Right renal pelvis (tissue), 4 donors: ENCODE results near the gene ST6GALNAC3. TPM values are rescaled to one million over a fixed set of nuclear protein-coding genes. Genes with fewer than 3 reads are reported as not detected.

Source experiments
- DNase-seq, 4 donors: peaks; one replicate each; pipeline ENCODE4 v3.0.0-alpha.2; 2013; ENCODE audit warnings: low read depth in 4 of 4, low spot score in 3 of 4, missing footprints in 1 of 4
- polyA plus RNA-seq, 4 donors: library from polyadenylated mRNA; unstranded; fragments of 120-200 nt; gene quantifications; one replicate each; pipeline ENCODE4 v1.2.1, GENCODE V29; 2013; ENCODE audit not compliant: insufficient read length in 4 of 4

The ST6GALNAC3 gene
- polyA plus RNA-seq, 4 donors, result 91.5 to 110 (median 97.8) TPM

DNA sequence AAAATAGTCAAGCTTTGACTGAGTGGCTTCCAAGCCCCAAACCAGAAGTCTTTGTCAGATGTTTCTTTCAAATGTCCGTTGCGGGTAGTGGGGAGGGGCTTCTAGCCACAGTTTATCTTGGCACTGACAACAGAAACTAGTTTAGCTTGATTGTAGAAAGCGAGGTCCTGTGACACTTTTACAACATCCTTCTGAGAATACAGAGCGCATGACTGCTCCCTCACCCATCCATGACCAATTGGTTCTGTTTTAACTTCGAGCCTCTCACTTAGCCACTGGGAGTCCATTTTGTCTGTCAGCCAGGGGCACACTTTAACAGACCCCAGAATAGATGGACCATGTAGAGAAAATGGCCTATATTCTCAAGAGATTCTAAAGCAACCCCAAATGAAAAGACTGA, 593.5 kb downstream of the ST6GALNAC3 start:
- DNase-seq, result peak; percentile 34 to 53 (median 38)

DNA sequence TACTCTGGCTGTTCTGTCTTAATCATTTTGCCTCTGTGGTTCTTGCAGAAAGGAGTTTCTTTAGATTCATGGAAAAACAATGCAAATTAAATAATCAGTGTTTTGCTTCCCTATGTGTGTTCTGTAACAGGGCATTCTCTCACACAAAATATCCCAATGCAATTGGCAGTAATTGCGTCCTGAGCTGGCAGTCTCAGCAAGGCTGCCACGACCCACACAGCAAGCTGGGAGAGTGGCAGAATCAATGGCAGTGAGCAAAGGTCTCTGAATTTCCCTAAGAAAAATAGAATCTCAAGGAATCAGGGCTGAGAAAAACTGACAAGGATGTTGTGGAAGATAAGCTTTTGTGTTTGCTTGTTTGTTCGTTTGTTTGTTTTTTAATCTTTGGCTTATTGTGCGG, 594.6 kb downstream of the ST6GALNAC3 start:
- DNase-seq, result no peak

DNA sequence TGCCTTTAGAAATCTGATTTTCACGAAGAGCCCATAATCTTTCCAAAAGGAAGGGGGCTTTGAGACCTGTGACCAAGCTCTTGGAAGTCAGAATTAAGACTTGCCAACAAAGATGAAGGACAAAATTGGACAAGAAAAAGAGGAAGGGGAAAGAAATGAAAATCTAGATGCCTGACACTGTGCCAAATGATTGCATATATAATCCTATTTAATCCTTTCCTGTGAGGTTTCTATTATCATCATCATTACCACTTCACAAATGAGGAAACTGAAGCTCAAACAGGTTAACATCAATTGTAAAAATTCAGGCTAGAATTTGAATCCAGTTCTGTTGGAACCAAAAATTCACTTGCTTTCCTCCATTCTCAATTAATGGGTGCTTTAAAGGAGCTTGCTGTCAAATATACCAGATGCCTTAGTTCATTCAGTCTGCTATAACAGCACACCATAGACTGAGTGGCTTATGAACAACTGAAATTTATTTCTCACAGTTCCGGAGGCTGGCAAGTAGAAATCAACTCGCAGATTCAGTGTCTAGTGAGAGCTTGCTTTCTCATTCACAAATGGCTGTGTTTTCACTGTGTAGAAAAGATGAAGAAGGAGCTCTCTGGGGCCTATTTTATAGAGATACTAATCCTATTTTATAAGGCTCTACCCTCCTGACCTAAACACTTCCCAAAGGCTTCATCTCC, 595.2 kb downstream of the ST6GALNAC3 start:
- DNase-seq, result no peak

DNA sequence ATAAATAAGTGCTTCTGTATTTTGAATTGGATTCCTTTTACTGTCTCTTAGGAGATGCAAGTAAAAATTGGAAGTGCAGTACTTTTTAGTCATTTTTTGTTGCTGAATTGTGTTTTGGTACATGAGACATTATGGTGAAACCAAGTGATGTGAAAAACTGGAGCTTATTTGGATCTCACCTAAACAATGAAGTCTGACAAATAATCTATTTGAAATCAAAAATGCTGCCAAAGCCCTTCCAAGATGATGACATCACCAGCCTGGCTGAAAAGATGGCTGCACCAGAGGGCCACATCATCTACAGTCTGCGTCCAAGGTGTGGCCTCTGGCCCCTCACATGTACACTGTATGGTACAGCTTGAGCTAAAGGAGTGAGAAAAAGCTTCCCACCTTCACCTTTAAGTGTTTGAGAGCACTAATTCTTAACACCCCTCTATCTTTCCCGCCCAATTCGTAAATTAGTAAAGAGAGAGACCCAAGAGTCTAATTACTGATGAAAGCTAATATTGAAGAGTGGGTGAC, 600.2 kb downstream of the ST6GALNAC3 start:
- no peak for DNase-seq

DNA sequence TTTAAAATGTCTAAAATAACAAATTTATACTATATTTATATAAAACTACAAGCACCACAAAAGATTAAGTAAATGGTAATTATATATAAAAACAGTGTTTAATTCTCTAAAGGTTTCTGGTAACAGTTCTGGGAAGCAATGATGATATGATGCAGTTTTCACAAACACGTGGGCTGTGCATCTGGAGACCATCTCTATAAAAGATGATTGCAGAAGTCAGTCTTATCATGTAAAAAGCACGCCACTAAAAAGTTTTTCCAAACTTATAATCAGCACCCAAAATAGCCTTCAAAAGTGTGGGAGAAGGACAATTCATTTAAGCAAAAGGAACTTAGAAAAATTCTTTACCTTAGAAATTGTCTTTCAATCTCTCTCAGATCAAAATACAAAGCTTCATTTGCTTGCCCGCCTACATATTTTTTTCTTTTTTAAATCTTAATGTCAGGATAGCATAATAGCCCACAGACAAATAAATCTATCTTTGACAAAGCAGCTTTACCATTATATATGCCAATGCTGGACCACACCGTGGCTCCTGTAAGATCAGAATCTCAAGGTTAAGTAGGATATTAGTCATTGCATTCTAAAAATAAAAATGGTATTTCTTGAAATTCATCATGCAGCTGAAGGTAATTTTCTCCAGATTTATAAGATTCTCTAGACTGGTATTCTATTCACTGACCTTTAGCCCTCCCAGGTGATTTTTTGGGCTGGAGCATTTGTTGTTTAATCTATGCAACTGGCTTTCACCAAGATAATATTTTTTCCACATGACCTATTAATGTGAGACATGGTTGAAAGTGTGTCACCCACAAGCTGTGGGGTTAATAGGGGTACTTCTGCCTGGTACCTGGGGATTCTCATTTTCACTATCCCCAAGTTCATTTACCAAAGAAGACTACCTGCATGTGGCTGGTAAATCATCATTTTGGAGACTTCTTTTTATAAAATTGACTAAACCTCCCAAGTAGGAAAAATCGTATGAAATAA, 603.2 kb downstream of the ST6GALNAC3 start:
- DNase-seq, result no peak

DNA sequence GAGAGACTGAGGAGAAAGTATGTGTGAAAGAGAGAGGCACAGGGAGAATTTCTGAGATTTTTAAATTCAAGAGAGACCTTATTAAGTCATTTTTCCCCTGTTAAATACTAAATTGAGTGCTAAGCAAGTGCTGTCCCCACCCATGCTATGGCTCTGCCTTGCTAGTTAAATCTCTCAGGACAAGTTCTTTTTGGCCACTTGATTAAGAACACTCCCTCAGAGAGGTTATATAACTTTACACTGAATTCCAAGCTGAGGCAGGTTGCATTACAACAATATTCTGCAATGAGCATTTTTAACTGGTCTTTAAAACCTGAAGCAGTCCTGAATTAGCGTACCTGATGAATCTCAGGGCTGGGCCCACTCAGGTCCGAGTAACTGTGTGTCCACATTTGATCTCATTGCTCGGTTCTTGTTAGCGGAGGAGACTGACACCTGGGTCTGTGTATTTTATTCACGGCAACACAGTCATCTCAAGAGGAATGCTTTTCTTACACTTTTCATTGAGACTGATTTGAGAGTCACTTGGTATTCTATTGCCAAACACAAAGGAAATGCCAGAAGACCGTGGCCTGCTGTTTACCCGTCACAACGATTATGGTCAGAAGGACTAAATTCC, 605.1 kb downstream of the ST6GALNAC3 start:
- no peak for DNase-seq

DNA sequence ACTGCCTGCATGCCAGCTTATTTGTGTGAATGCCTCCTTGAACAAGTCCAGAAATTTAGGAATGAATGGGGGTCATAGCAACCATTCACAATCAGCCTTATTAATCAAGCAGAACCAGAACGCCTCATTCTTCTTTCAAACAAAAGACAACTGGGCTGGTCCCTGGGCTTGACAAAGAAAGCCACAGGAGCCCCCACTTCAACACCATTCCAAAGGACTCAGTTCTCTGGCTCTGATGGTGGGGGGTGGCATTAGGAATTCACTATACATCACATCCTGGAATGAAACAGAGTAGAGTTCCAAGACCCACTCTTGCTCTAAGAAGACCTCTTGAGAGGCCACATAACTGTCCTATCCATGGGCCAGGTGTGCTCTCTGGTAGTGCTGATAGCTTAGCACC, 606.1 kb downstream of the ST6GALNAC3 start:
- DNase-seq, result no peak

DNA sequence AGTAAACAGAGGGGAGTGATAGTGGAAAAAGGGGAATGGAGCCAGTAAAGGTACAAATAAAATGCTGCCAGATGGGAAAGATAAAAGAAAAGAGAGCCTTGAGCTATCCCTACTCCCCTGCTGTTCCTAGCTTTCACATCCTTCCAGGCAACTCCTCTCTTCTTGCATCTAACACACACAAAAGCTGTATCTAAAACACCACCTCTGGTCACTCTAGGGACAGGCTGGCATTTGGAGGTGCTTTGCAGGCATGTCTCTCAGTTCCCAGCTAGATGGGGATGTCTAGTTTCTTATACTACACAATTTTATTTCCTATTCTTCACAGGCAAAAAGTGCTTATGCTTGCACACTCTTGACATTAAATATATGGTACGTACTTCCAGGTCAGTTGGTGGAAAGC, 607.6 kb downstream of the ST6GALNAC3 start:
- no peak for DNase-seq

Other genes starting within 250 kb of the ST6GALNAC3 start
- gene ASB17, start 142.3 kb upstream of the ST6GALNAC3 start, polyA plus RNA-seq, result not detected